PC-9 (cell line): ENCODE results near the gene ALPP. TPM values are rescaled to one million over a fixed set of nuclear protein-coding genes. Genes with fewer than 3 reads are reported as not detected.

ENCODE experiments used
- BruUV-seq: library from RNA; stranded (reverse); fragments of 400-500 nt; replicated peaks from 2 replicates; lab custom pipeline; 2021; lab: Mats Ljungman, UMichigan
- CTCF ChIA-PET: fragments of 300-600 bp; sonication (Branson Sonifier 250); formaldehyde crosslinking; loops from one replicate; lab custom pipeline; 2022; ENCODE audit warnings: antibody characterized with exemption; lab: Charles Lee
- POLR2A ChIA-PET: fragments of 300-600 bp; sonication (Branson Sonifier 250); formaldehyde crosslinking; loops from one replicate; lab custom pipeline; 2022; ENCODE audit warnings: antibody characterized with exemption; ENCODE audit not compliant: unreplicated experiment; lab: Charles Lee
- DNase-seq, 2 experiments: peaks; one replicate each; pipeline versions ENCODE4 v3.0.0 to v3.0.0-alpha.2; 2015 to 2022; ENCODE audit warnings: mixed read lengths in 1 of 2
- H2AFZ ChIP-seq: fragments of 200-600 bp; sonication (generic); 2 replicates; pipeline ENCODE4 v1.8.1; 2017; ENCODE audit warnings: antibody characterized with exemption
- H3F3A ChIP-seq: fragments of 200-600 bp; sonication (generic); 2 replicates; pipeline ENCODE4 v1.8.1; 2017; ENCODE audit warnings: antibody characterized with exemption, mild to moderate bottlenecking, low read depth; ENCODE audit not compliant: insufficient read depth
- H3K27ac ChIP-seq: fragments of 200-600 bp; sonication (generic); 2 replicates; pipeline ENCODE4 v1.6.1; 2016; ENCODE audit warnings: mixed run types
- H3K27me3 ChIP-seq: fragments of 200-600 bp; sonication (generic); 2 replicates; pipeline ENCODE4 v1.6.1; 2016; ENCODE audit warnings: low read depth, mixed run types; ENCODE audit not compliant: insufficient read depth
- H3K36me3 ChIP-seq: fragments of 200-600 bp; sonication (generic); 2 replicates; pipeline ENCODE4 v1.6.1; 2016; ENCODE audit warnings: low read depth, mixed run types
- H3K4me1 ChIP-seq: fragments of 200-600 bp; sonication (generic); replicated peaks from 2 replicates; pipeline ENCODE4 v1.6.1; 2016; ENCODE audit warnings: mixed run types; ENCODE audit not compliant: insufficient read depth
- H3K4me2 ChIP-seq: fragments of 200-600 bp; sonication (generic); 2 replicates; pipeline ENCODE4 v1.6.1; 2017; ENCODE audit warnings: mixed run types
- H3K4me3 ChIP-seq: fragments of 200-600 bp; sonication (generic); 2 replicates; pipeline ENCODE4 v1.6.1; 2016; ENCODE audit warnings: mixed run types
- H3K79me2 ChIP-seq: fragments of 200-600 bp; sonication (generic); 2 replicates; pipeline ENCODE4 v1.6.1; 2017; ENCODE audit warnings: low read depth, mixed run types
- H3K9me2 ChIP-seq: fragments of 200-600 bp; sonication (generic); 2 replicates; pipeline ENCODE4 v1.8.1; 2017; ENCODE audit warnings: mild to moderate bottlenecking; ENCODE audit not compliant: insufficient read depth
- H3K9me3 ChIP-seq: fragments of 200-600 bp; sonication (generic); 2 replicates; pipeline ENCODE4 v1.8.1; 2016; ENCODE audit warnings: low read depth; ENCODE audit not compliant: insufficient read depth
- H4K20me1 ChIP-seq: fragments of 200-600 bp; sonication (generic); 2 replicates; pipeline ENCODE4 v1.8.1; 2017; ENCODE audit not compliant: insufficient read depth
- CTCF ChIP-seq: fragments of 200-600 bp; sonication (generic); conservative IDR thresholded peaks from 2 replicates; pipeline ENCODE4 v1.6.1; 2017; ENCODE audit warnings: mixed run types, antibody characterized with exemption, mild to moderate bottlenecking, moderate library complexity
- EZH2 ChIP-seq: fragments of 200-600 bp; sonication (generic); IDR thresholded peaks from 2 replicates; pipeline ENCODE4 v1.8.0; 2017; ENCODE audit warnings: antibody characterized with exemption, low read depth
- intact Hi-C: fragments of 100-400 bp; cut with micrococcal nuclease; formaldehyde crosslinking; loops from one replicate; pipeline ENCODE4 v1.10.0; 2022; ENCODE audit not compliant: unreplicated experiment
- total RNA-seq: library from RNA; stranded (reverse); gene quantifications from 2 replicates; pipeline ENCODE4 v1.2.3, GENCODE V29; 2021

The ALPP gene
- total RNA-seq, 1 experiment from 2014 or later: 47.5 TPM

GRCh38 chr2:232350804-232351685 is 27.5 kb upstream of the ALPP start:
- no TSS peak for BruUV-seq
- no peak overlapping the region for H3K4me3 ChIP-seq
- no peak for DNase-seq
- peaks cover 8% of the 10 kb centered on the region; the same call in 1 of the 2 replicates for H3K4me1 ChIP-seq
- TF ChIP-seq EZH2: no peak
- no peak for TF ChIP-seq CTCF
- POLR2A ChIA-PET: no interaction called here
- no peaks in the 10 kb centered on the region for H3K27me3 ChIP-seq
- no peak overlapping the region for H2AFZ ChIP-seq
- H3K27ac ChIP-seq: no peak overlapping the region
- H3K9me3 ChIP-seq: no peaks in the 10 kb centered on the region
- no peak overlapping the region for H3K4me2 ChIP-seq
- H3F3A ChIP-seq: no peaks in the 10 kb centered on the region
- CTCF ChIA-PET: no interaction called here
- H3K9me2 ChIP-seq: no peaks in the 10 kb centered on the region
- H3K79me2 ChIP-seq: no peaks in the 10 kb centered on the region
- intact Hi-C loops: no loop called here
- H3K36me3 ChIP-seq: no peaks in the 10 kb centered on the region
- H4K20me1 ChIP-seq: no peaks in the 10 kb centered on the region

- no peak for DNase-seq
- Histone ChIP-seq H3K79me2 (no peaks in the 10 kb centered on the region), H3K4me3 (no peak overlapping the region), H3F3A (no peaks in the 10 kb centered on the region), H3K9me2 (no peaks in the 10 kb centered on the region), H3K4me2 (no peak overlapping the region), H3K9me3 (no peaks in the 10 kb centered on the region), H3K36me3 (no peaks in the 10 kb centered on the region), H3K4me1 (peaks cover 8% of the 10 kb centered on the region; the same call in 1 of the 2 replicates), H3K27me3 (no peaks in the 10 kb centered on the region), H3K27ac (no peak overlapping the region), H2AFZ (no peak overlapping the region), H4K20me1 (no peaks in the 10 kb centered on the region)
- TF ChIP-seq EZH2 (no peak), CTCF (no peak)
- POLR2A ChIA-PET: no interaction called here
- intact Hi-C loops: no loop called here
- BruUV-seq: no TSS peak
- CTCF ChIA-PET: no interaction called here
Observed at GRCh38 chr2:232351686-232352510, 26.7 kb upstream of the ALPP start.

- intact Hi-C loops: no loop called here
- no peaks in the 10 kb centered on the region for H3K9me2 ChIP-seq
- ChIA-PET POLR2A (no interaction called here), CTCF (no interaction called here)
- H3F3A ChIP-seq: no peaks in the 10 kb centered on the region
- H3K27me3 ChIP-seq: no peaks in the 10 kb centered on the region
- no peaks in the 10 kb centered on the region for H3K36me3 ChIP-seq
- peaks cover 8% of the 10 kb centered on the region; the same call in 1 of the 2 replicates for H3K4me1 ChIP-seq
- no peaks in the 10 kb centered on the region for H4K20me1 ChIP-seq
- H3K9me3 ChIP-seq: no peaks in the 10 kb centered on the region
- no peak for DNase-seq
- H3K4me2 ChIP-seq: no peak overlapping the region
- TF ChIP-seq CTCF (no peak), EZH2 (no peak)
- H3K4me3 ChIP-seq: no peak overlapping the region
- H3K79me2 ChIP-seq: no peaks in the 10 kb centered on the region
- no TSS peak for BruUV-seq
- H3K27ac ChIP-seq: no peak overlapping the region
- H2AFZ ChIP-seq: no peak overlapping the region
Observed at GRCh38 chr2:232352511-232353091, 25.9 kb upstream of the ALPP start.
